ENCODE measurements around the gene TCTN2. TPM values are rescaled to one million over a fixed set of nuclear protein-coding genes. Genes with fewer than 3 reads are reported as not detected.

The TCTN2 gene
- total and polyA plus RNA-seq, 2 donors (not counting 1 experiment from before 2014, with no cell fraction given), result 7.9 to 14.8 TPM

DNA sequence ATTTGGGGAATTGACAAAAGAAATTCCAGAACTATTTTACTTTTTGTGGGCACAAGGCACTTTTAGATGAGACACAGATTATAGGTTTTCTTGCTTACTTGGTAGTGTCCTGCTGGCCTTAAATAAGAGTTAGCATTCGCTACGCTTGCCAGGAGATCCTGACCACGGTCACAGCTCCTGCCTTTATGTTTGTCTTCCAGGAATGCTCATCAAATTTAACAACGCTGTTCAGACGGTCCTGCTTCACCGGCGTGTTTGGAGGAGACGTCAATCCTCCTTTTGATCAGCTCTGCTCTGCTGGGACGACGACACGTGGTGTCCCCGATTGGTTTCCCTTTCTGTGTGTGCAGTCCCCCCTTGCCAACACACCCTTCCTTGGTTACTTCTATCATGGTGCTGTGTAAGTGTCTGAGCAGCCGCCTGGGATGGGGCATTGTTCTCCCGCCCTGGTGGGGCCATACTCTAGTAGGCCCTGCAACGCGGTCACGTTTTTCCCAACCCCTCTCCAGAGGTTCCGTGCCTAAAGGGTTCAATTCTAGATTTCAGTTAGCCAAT, 15.8 kb downstream of the TCTN2 start:
- no peak overlapping the region for H3K9ac ChIP-seq (ENCODE audit: insufficient read depth, low read length)
- no peaks in the 10 kb centered on the region for H3K9me3 ChIP-seq (ENCODE audit: control insufficient read depth, insufficient read depth, low read depth, low read length)
- no peak overlapping the region for H3K4me2 ChIP-seq (ENCODE audit: extremely low read depth, insufficient read depth, low read length)
- no peaks in the 10 kb centered on the region for H3K36me3 ChIP-seq (ENCODE audit: control insufficient read depth, insufficient read depth, low read length)
- H3K4me3 ChIP-seq (replicated peaks in 1 of 4; ENCODE audit: control extremely low read depth in 1 of 4, insufficient read depth in 1 of 4, low read depth in 3 of 4, low read length in 4 of 4), result no peak overlapping the region
- H3K27ac ChIP-seq (ENCODE audit: insufficient read depth, low read length), result no peak overlapping the region
- no peaks in the 10 kb centered on the region for H3K79me2 ChIP-seq (ENCODE audit: control insufficient read depth, insufficient read depth, low read length)
- no peaks in the 10 kb centered on the region for H3K4me1 ChIP-seq (ENCODE audit: control insufficient read depth, extremely low read depth, insufficient read depth, low read length)
- TF ChIP-seq CTCF (conservative IDR thresholded peaks at IDR 0.05 in 1 of 2, IDR thresholded peaks at IDR 0.05 in 1 of 2; ENCODE audit: low read depth in 1 of 2, low read length in 2 of 2) (no peak), EZH2 (IDR thresholded peaks at IDR 0.05; ENCODE audit: low read length, missing control alignments) (no peak)
- no peaks in the 10 kb centered on the region for H3K27me3 ChIP-seq (ENCODE audit: control insufficient read depth, insufficient read depth, low read length)
- H2AFZ ChIP-seq (ENCODE audit: low read length), result no peak overlapping the region
- no peak for DNase-seq (ENCODE audit: low read depth in 2 of 2)
- no peaks in the 10 kb centered on the region for H4K20me1 ChIP-seq (ENCODE audit: control insufficient read depth, extremely low read depth, insufficient read depth, low read length)

GRCh38 chr12:123690191-123690840, 19.4 kb downstream of the TCTN2 start:
- Histone ChIP-seq H2AFZ (ENCODE audit: low read length) (no peak overlapping the region), H3K9ac (ENCODE audit: insufficient read depth, low read length) (no peak overlapping the region), H3K9me3 (ENCODE audit: control insufficient read depth, insufficient read depth, low read depth, low read length) (no peaks in the 10 kb centered on the region), H3K4me3 (replicated peaks in 1 of 4; ENCODE audit: control extremely low read depth in 1 of 4, insufficient read depth in 1 of 4, low read depth in 3 of 4, low read length in 4 of 4) (no peak overlapping the region), H3K36me3 (ENCODE audit: control insufficient read depth, insufficient read depth, low read length) (no peaks in the 10 kb centered on the region), H3K27me3 (ENCODE audit: control insufficient read depth, insufficient read depth, low read length) (no peaks in the 10 kb centered on the region), H3K79me2 (ENCODE audit: control insufficient read depth, insufficient read depth, low read length) (no peaks in the 10 kb centered on the region), H4K20me1 (ENCODE audit: control insufficient read depth, extremely low read depth, insufficient read depth, low read length) (no peaks in the 10 kb centered on the region), H3K4me2 (ENCODE audit: extremely low read depth, insufficient read depth, low read length) (no peak overlapping the region), H3K4me1 (ENCODE audit: control insufficient read depth, extremely low read depth, insufficient read depth, low read length) (no peaks in the 10 kb centered on the region), H3K27ac (ENCODE audit: insufficient read depth, low read length) (no peak overlapping the region)
- DNase-seq (ENCODE audit: low read depth in 2 of 2), result no peak
- TF ChIP-seq CTCF (conservative IDR thresholded peaks at IDR 0.05 in 1 of 2, IDR thresholded peaks at IDR 0.05 in 1 of 2; ENCODE audit: low read depth in 1 of 2, low read length in 2 of 2) (no peak), EZH2 (IDR thresholded peaks at IDR 0.05; ENCODE audit: low read length, missing control alignments) (no peak)

GRCh38 chr12:123696207-123696606, 25.3 kb downstream of the TCTN2 start:
- Histone ChIP-seq H3K9ac (ENCODE audit: insufficient read depth, low read length) (no peak overlapping the region), H3K27me3 (ENCODE audit: control insufficient read depth, insufficient read depth, low read length) (no peaks in the 10 kb centered on the region), H3K36me3 (ENCODE audit: control insufficient read depth, insufficient read depth, low read length) (peaks cover 2% of the 10 kb centered on the region), H3K9me3 (ENCODE audit: control insufficient read depth, insufficient read depth, low read depth, low read length) (no peaks in the 10 kb centered on the region), H4K20me1 (ENCODE audit: control insufficient read depth, extremely low read depth, insufficient read depth, low read length) (no peaks in the 10 kb centered on the region), H3K4me1 (ENCODE audit: control insufficient read depth, extremely low read depth, insufficient read depth, low read length) (no peaks in the 10 kb centered on the region), H2AFZ (ENCODE audit: low read length) (no peak overlapping the region), H3K4me3 (replicated peaks in 1 of 4; ENCODE audit: control extremely low read depth in 1 of 4, insufficient read depth in 1 of 4, low read depth in 3 of 4, low read length in 4 of 4) (no peak overlapping the region), H3K79me2 (ENCODE audit: control insufficient read depth, insufficient read depth, low read length) (no peaks in the 10 kb centered on the region), H3K4me2 (ENCODE audit: extremely low read depth, insufficient read depth, low read length) (no peak overlapping the region), H3K27ac (ENCODE audit: insufficient read depth, low read length) (no peak overlapping the region)
- no peak for DNase-seq (ENCODE audit: low read depth in 2 of 2)
- no peak for TF ChIP-seq CTCF (conservative IDR thresholded peaks at IDR 0.05 in 1 of 2, IDR thresholded peaks at IDR 0.05 in 1 of 2; ENCODE audit: low read depth in 1 of 2, low read length in 2 of 2)
- TF ChIP-seq EZH2 (IDR thresholded peaks at IDR 0.05; ENCODE audit: low read length, missing control alignments), result no peak

All from fibroblast of lung (primary cell).